Endodermal cell (in vitro differentiated cells): ENCODE results near the gene FCN2. TPM values are rescaled to one million over a fixed set of nuclear protein-coding genes. Genes with fewer than 3 reads are reported as not detected.

Source experiments
- DNase-seq: peaks from one replicate; pipeline ENCODE4 v3.0.0-alpha.2; 2017
- H3K27ac ChIP-seq: 2 replicates; pipeline ENCODE4 v1.5.1; 2013; ENCODE audit warnings: mild to moderate bottlenecking, low read depth, low read length, moderate library complexity
- H3K27me3 ChIP-seq: 2 replicates; pipeline ENCODE4 v1.6.1; 2013; ENCODE audit warnings: mild to moderate bottlenecking, low read length, moderate library complexity; ENCODE audit not compliant: insufficient read depth, control insufficient read depth, poor library complexity, severe bottlenecking
- H3K36me3 ChIP-seq: 2 replicates; pipeline ENCODE4 v1.7.0; 2013; ENCODE audit warnings: mild to moderate bottlenecking, low read length, moderate library complexity; ENCODE audit not compliant: control insufficient read depth, insufficient read depth
- H3K4me1 ChIP-seq: one replicate; pipeline ENCODE4 v1.7.0; 2013; ENCODE audit warnings: low read length; ENCODE audit not compliant: control insufficient read depth, insufficient read depth
- H3K4me3 ChIP-seq: 2 replicates; pipeline ENCODE4 v1.5.1; 2013; ENCODE audit warnings: mild to moderate bottlenecking, low read length, moderate library complexity
- H3K9ac ChIP-seq: 2 replicates; pipeline ENCODE4 v1.6.1; 2013; ENCODE audit warnings: mild to moderate bottlenecking, low read length, moderate library complexity; ENCODE audit not compliant: poor library complexity, severe bottlenecking; ENCODE audit errors: extremely low read depth
- H3K9me3 ChIP-seq: 2 replicates; pipeline ENCODE4 v1.6.1; 2013; ENCODE audit warnings: mild to moderate bottlenecking, low read length, moderate library complexity; ENCODE audit not compliant: control insufficient read depth
- H3K27ac Mint-ChIP-seq: 2 replicates; pipeline ENCODE4 v1.8.0; 2020; ENCODE audit warnings: mixed read lengths
- H3K27me3 Mint-ChIP-seq: 2 replicates; pipeline ENCODE4 v1.8.0; 2021; ENCODE audit warnings: mild to moderate bottlenecking, mixed read lengths; ENCODE audit not compliant: insufficient read depth
- H3K36me3 Mint-ChIP-seq: 2 replicates; pipeline ENCODE4 v1.8.0; 2020; ENCODE audit warnings: low read depth, mixed read lengths
- H3K4me1 Mint-ChIP-seq: 2 replicates; pipeline ENCODE4 v1.8.0; 2020; ENCODE audit warnings: mixed read lengths
- H3K4me3 Mint-ChIP-seq: 2 replicates; pipeline ENCODE4 v1.8.0; 2020; ENCODE audit warnings: mild to moderate bottlenecking, moderate library complexity, mixed read lengths
- H3K9me3 Mint-ChIP-seq: 2 replicates; pipeline ENCODE4 v1.8.0; 2020; ENCODE audit warnings: mild to moderate bottlenecking, mixed read lengths
- CTCF ChIP-seq: fragments of 200-600 bp; sonication (generic); conservative IDR thresholded peaks from 2 replicates; pipeline ENCODE4 v1.5.0; 2021; ENCODE audit warnings: antibody characterized with exemption, mild to moderate bottlenecking
- WGBS, 2 experiments: methylation state at CpG; one replicate each; pipeline versions ENCODE4 v1.1.5 to v1.1.7; 2013; ENCODE audit warnings: missing lambda C conversion rate in 2 of 2, mixed read lengths in 1 of 2; ENCODE audit not compliant: insufficient coverage in 1 of 2, insufficient read length in 1 of 2; 5-methylcytosine and 5-hydroxymethylcytosine counted together
- total RNA-seq, 2 donors: library from RNA; stranded (reverse); fragmentation: NEBNext Ultra II Directional in 1 of 2; extraction: Animal tissue kit (Norgen Biotek cat#: 25700) in 1 of 2; gene quantifications; 2 replicates in 1 of 2; 3 replicates in 1 of 2; pipeline ENCODE4 v1.2.1, GENCODE V29; 2021

The FCN2 gene
- total RNA-seq, 2 donors from 2014 or later = not detected

GRCh38 chr9:134918646-134919045 lies 38.0 kb downstream of the FCN2 start:
- Mint-ChIP-seq H3K27me3 (peaks cover 2% of the 10 kb centered on the region), H3K27ac (no peak overlapping the region)

DNA sequence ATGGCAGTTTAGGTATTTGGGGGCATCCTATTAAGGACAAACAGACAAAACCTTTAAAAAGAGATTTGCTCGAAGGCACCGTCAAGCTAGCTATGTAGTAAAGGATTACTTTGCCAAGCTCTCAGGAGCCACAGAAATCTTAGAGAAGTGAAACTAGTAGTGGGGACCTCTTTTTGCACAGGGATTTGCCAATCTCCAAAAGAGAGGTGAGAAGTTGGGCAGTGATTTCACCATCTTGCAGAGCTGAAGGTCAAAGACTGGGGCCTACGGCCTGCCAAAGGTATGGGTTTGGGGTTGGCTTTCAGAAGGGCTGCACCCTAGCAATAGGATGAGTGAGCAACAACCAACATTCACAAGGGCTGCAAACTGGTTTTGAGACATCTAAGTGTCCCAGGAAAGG lies 38.7 kb downstream of the FCN2 start:
- peaks cover 2% of the 10 kb centered on the region for H3K36me3 Mint-ChIP-seq
- H3K4me1 ChIP-seq = no peaks in the 10 kb centered on the region
- H3K27me3 ChIP-seq = no peaks in the 10 kb centered on the region
- no peak overlapping the region for H3K27ac Mint-ChIP-seq
- no peak for TF ChIP-seq CTCF
- WGBS, 2 experiments = 98 to 100% methylated on average over 3 of the region's 3 CpGs
- no peaks in the 10 kb centered on the region for H3K36me3 ChIP-seq
- no peak overlapping the region for H3K4me3 ChIP-seq
- no peak overlapping the region for H3K4me3 Mint-ChIP-seq
- no peak overlapping the region for H3K27ac ChIP-seq
- peaks cover 4% of the 10 kb centered on the region for H3K9me3 ChIP-seq
- H3K27me3 Mint-ChIP-seq = peaks cover 2% of the 10 kb centered on the region
- H3K4me1 Mint-ChIP-seq = no peaks in the 10 kb centered on the region
- DNase-seq = no peak
- no peak overlapping the region for H3K9ac ChIP-seq
- H3K9me3 Mint-ChIP-seq = peaks cover 16% of the 10 kb centered on the region

More at GRCh38 chr9:134918646-134919045, 38.0 kb downstream of the FCN2 start:
- H3K4me1 Mint-ChIP-seq = no peaks in the 10 kb centered on the region
- peaks cover 2% of the 10 kb centered on the region for H3K36me3 Mint-ChIP-seq
- no peak for TF ChIP-seq CTCF
- no peaks in the 10 kb centered on the region for H3K36me3 ChIP-seq
- no peaks in the 10 kb centered on the region for H3K27me3 ChIP-seq
- H3K4me3 ChIP-seq = no peak overlapping the region
- H3K4me1 ChIP-seq = no peaks in the 10 kb centered on the region
- H3K9me3 Mint-ChIP-seq = peaks cover 16% of the 10 kb centered on the region
- no peak for DNase-seq
- H3K27ac ChIP-seq = no peak overlapping the region
- H3K9ac ChIP-seq = no peak overlapping the region
- no peak overlapping the region for H3K4me3 Mint-ChIP-seq
- WGBS, 2 experiments = 87 to 96% methylated on average over 6 to 10 of the region's 10 CpGs
- peaks cover 4% of the 10 kb centered on the region for H3K9me3 ChIP-seq

DNA sequence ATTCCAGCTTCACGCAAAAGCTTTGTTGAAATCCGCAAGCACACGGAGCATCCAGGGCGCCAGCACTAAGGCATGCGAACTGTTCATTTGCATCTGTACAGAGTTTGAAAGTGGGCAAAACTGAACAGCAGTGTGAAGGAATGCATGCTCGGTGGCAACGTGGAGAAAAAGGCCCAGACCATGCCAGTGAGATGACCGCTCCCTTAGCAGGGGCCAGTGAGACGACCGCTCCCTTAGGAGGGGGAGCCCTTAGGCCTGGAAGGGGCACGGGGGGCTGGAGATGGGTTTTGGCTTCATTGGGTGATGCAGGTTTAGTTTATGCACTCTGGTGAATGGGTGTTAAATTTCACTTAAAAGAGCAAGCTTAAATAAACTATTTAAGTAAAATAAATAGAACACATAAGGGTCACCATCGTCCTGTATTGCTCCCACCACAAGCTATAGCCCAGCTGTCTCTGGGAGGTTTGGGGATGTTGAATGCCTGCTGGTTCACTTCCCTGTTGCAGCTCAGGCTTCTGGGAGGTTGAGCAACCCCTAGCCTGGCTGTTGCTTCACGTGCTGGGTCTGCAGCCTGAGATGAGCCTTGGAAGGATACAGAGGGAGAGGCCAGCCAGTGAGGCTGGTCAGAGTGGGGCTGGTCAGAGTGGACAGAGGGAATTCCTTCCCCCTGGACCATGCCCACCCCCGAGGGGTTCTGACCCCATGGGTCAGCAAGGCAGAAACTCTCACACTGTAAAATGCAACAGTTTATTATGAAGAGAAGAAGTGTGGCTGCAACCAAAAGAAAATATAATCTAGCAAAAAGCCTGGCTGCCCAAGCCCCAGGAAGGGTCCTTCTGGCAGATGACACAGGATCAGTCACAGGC lies 41.7 kb downstream of the FCN2 start:
- Histone ChIP-seq H3K27ac (no peak overlapping the region), H3K9ac (no peak overlapping the region), H3K36me3 (no peaks in the 10 kb centered on the region), H3K9me3 (peaks cover 4% of the 10 kb centered on the region), H3K4me3 (no peak overlapping the region), H3K4me1 (no peaks in the 10 kb centered on the region), H3K27me3 (no peaks in the 10 kb centered on the region)
- H3K36me3 Mint-ChIP-seq = peaks cover 2% of the 10 kb centered on the region
- no peak overlapping the region for H3K4me3 Mint-ChIP-seq
- no peak for DNase-seq
- peaks cover 16% of the 10 kb centered on the region for H3K9me3 Mint-ChIP-seq
- 87 to 93% methylated on average over 5 to 14 of the region's 14 CpGs for WGBS, 2 experiments
- H3K27me3 Mint-ChIP-seq = peaks cover 2% of the 10 kb centered on the region
- no peaks in the 10 kb centered on the region for H3K4me1 Mint-ChIP-seq
- no peak for TF ChIP-seq CTCF
- no peak overlapping the region for H3K27ac Mint-ChIP-seq
